Lower lobe of right lung (tissue), 2 donors: Measurements from ENCODE around the gene AFG1L. TPM values are rescaled to one million over a fixed set of nuclear protein-coding genes. Genes with fewer than 3 reads are reported as not detected.
"Not testable (repeated sequence)": the region's sequence is repeated elsewhere in the genome, so short reads cannot be mapped to it uniquely, and the experiment has no call there.

Source experiments
- ATAC-seq, 2 donors: fragments of 200-7000 bp; cut with Tn5 transposase; one replicate each; pipeline ENCODE4 v1.9.1; 2020 to 2022; ENCODE audit warnings: mild to moderate bottlenecking in 2 of 2, moderate library complexity in 2 of 2
- DNase-seq: peaks from one replicate; pipeline ENCODE4 v3.0.0-alpha.2; 2020
- H3K27ac ChIP-seq: fragments of 200-600 bp; one replicate; pipeline ENCODE4 v1.8.0; 2022
- H3K27me3 ChIP-seq: fragments of 200-600 bp; one replicate; pipeline ENCODE4 v1.8.0; 2022; ENCODE audit warnings: low read depth
- H3K36me3 ChIP-seq: fragments of 200-600 bp; one replicate; pipeline ENCODE4 v1.8.0; 2022; ENCODE audit warnings: mild to moderate bottlenecking
- H3K4me1 ChIP-seq: fragments of 200-600 bp; one replicate; pipeline ENCODE4 v1.8.0; 2022
- H3K4me3 ChIP-seq: fragments of 200-600 bp; one replicate; pipeline ENCODE4 v1.8.0; 2022; ENCODE audit warnings: mild to moderate bottlenecking
- H3K9me3 ChIP-seq: fragments of 200-600 bp; one replicate; pipeline ENCODE4 v1.8.0; 2022
- CTCF ChIP-seq: fragments of 200-600 bp; IDR thresholded peaks from one replicate; pipeline ENCODE4 v1.8.0; 2022; ENCODE audit warnings: antibody characterized with exemption, mild to moderate bottlenecking
- intact Hi-C: fragments of 100-400 bp; cut with DNase I; formaldehyde crosslinking; loops from one replicate; pipeline ENCODE4 v1.11.0; 2022
- total RNA-seq: library from RNA; stranded (reverse); fragmentation: NEBNext Ultra II Directional; extraction: Animal tissue kit (Norgen Biotek cat#: 25700); gene quantifications from one replicate; pipeline ENCODE4 v1.2.1, GENCODE V29; 2021
- donor health status: DM: no; HTN: yes; CAD: no; lungs with severe emphysema.

AFG1L gene
- total RNA-seq, 1 donor from 2014 or later, result 7.4 TPM

GRCh38 chr6:108442770-108443520 is 148.1 kb downstream of the AFG1L start:
- peaks cover 8% of the 10 kb centered on the region for H3K4me1 ChIP-seq
- no peaks in the 10 kb centered on the region for H3K9me3 ChIP-seq
- no peak for DNase-seq
- intact Hi-C loops, result no loop called here
- no peak overlapping the region for H3K4me3 ChIP-seq
- H3K36me3 ChIP-seq, result no peaks in the 10 kb centered on the region
- no peak overlapping the region for H3K27ac ChIP-seq
- TF ChIP-seq CTCF, result no peak
- no peaks in the 10 kb centered on the region for H3K27me3 ChIP-seq
- ATAC-seq, result no peak

- H3K4me3 ChIP-seq, result no peak overlapping the region
- ATAC-seq (no peak), DNase-seq (no peak)
- H3K36me3 ChIP-seq, result no peaks in the 10 kb centered on the region
- no peaks in the 10 kb centered on the region for H3K9me3 ChIP-seq
- peaks cover 8% of the 10 kb centered on the region for H3K4me1 ChIP-seq
- H3K27ac ChIP-seq, result no peak overlapping the region
- no peaks in the 10 kb centered on the region for H3K27me3 ChIP-seq
- no peak for TF ChIP-seq CTCF
- intact Hi-C loops, result no loop called here
These were observed 151.8 kb downstream of the AFG1L start for GRCh38 chr6:108446629-108447150.

DNA sequence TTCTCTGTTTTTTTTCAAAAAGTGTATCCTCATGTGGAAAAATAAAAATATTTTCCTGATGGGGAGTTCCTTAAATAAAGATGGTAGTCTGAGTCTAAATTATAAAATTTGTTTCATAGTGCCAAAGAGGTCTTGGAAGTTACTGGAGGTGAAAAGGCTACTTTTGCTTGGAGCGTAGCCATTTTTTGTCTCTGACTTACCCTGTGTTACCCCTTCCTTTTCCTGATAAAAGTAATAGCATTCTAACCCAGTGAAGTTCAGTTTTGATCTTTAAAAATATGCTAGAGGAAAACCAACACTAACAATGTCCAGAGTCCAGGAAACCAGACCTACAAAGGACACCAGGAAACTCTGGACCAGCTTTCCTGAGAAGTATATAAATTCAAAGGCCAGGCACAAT is 153.6 kb downstream of the AFG1L start:
- ATAC-seq (no peak), DNase-seq (no peak)
- Histone ChIP-seq H3K36me3 (no peaks in the 10 kb centered on the region), H3K4me3 (no peak overlapping the region), H3K27me3 (no peaks in the 10 kb centered on the region), H3K27ac (no peak overlapping the region), H3K4me1 (peaks cover 13% of the 10 kb centered on the region), H3K9me3 (no peaks in the 10 kb centered on the region)
- intact Hi-C loops, result no loop called here
- TF ChIP-seq CTCF, result no peak

GRCh38 chr6:108449717-108450116 is 154.9 kb downstream of the AFG1L start:
- H3K4me1 ChIP-seq, result peaks cover 18% of the 10 kb centered on the region
- H3K36me3 ChIP-seq, ATAC-seq, H3K9me3 ChIP-seq, DNase-seq, H3K4me3 ChIP-seq, H3K27me3 ChIP-seq, intact Hi-C loops, H3K27ac ChIP-seq: not testable (repeated sequence)

DNA sequence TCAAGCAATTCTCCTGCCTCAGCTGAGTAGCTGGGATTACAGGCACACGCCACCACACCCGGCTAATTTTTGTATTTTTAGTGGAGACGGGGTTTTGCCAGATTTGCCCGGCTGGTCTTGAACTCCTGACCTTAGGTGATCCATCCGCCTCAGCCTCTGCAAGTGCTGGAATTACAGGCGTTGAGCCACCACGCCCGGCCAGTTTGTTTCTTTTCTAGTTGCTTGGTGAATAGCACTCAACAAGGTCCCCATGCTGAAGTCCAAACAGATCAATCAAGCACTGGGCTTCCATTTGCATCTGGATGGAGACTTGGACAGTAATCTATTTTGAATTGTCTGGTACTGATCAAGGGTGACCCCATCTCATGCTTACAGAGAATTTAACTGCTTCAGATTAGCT is 157.0 kb downstream of the AFG1L start:
- intact Hi-C loops, result no loop called here
- Histone ChIP-seq H3K4me1 (peaks cover 14% of the 10 kb centered on the region), H3K27me3 (no peaks in the 10 kb centered on the region), H3K36me3 (no peaks in the 10 kb centered on the region), H3K27ac (no peak overlapping the region), H3K4me3 (no peak overlapping the region), H3K9me3 (no peaks in the 10 kb centered on the region)
- ATAC-seq (no peak), DNase-seq (no peak)
- TF ChIP-seq CTCF, result no peak

GRCh38 chr6:108452711-108453195 is 157.9 kb downstream of the AFG1L start:
- ATAC-seq (no peak), DNase-seq (no peak)
- Histone ChIP-seq H3K9me3 (no peaks in the 10 kb centered on the region), H3K27ac (no peak overlapping the region), H3K27me3 (no peaks in the 10 kb centered on the region), H3K4me1 (peaks cover 10% of the 10 kb centered on the region), H3K4me3 (no peak overlapping the region), H3K36me3 (no peaks in the 10 kb centered on the region)
- intact Hi-C loops, result no loop called here
- TF ChIP-seq CTCF, result no peak
